ENCODE results near the gene LIN54. TPM values are rescaled to one million over a fixed set of nuclear protein-coding genes. Genes with fewer than 3 reads are reported as not detected.
"Not testable (repeated sequence)": the region's sequence is repeated elsewhere in the genome, so short reads cannot be mapped to it uniquely, and the experiment has no call there.

Gene LIN54
- total RNA-seq, 1 experiment from 2014 or later, result 16.4 TPM

GRCh38 chr4:83043801-83044407, 33.3 kb upstream of the LIN54 start:
- no peak for TF ChIP-seq CTCF (IDR thresholded peaks at IDR 0.05; ENCODE audit: unreplicated experiment)
- Mint-ChIP-seq H3K36me3 (ENCODE audit: insufficient read depth, unreplicated experiment) (peaks cover 4% of the 10 kb centered on the region), H3K4me3 (ENCODE audit: low read depth, unreplicated experiment) (no peak overlapping the region), H3K27ac (ENCODE audit: unreplicated experiment) (no peak overlapping the region), H3K9me3 (ENCODE audit: low read depth, unreplicated experiment) (no peaks in the 10 kb centered on the region), H3K4me1 (ENCODE audit: low read depth, unreplicated experiment) (no peaks in the 10 kb centered on the region), H3K27me3 (ENCODE audit: unreplicated experiment) (no peaks in the 10 kb centered on the region)
- BruUV-seq (replicated peaks), result no TSS peak
- no peak for DNase-seq
- intact Hi-C loops (cut with micrococcal nuclease; ENCODE audit: unreplicated experiment), result no loop called here
- CTCF ChIA-PET, result no interaction called here

- H3K36me3 Mint-ChIP-seq (ENCODE audit: insufficient read depth, unreplicated experiment); DNase-seq; intact Hi-C loops (cut with micrococcal nuclease; ENCODE audit: unreplicated experiment); H3K4me3 Mint-ChIP-seq (ENCODE audit: low read depth, unreplicated experiment); H3K4me1 Mint-ChIP-seq (ENCODE audit: low read depth, unreplicated experiment); BruUV-seq (replicated peaks); H3K27me3 Mint-ChIP-seq (ENCODE audit: unreplicated experiment); H3K27ac Mint-ChIP-seq (ENCODE audit: unreplicated experiment); CTCF ChIA-PET; H3K9me3 Mint-ChIP-seq (ENCODE audit: low read depth, unreplicated experiment): not testable (repeated sequence)
Measured at GRCh38 chr4:83043157-83043556, 32.5 kb upstream of the LIN54 start.

- Mint-ChIP-seq H3K27ac (ENCODE audit: unreplicated experiment) (no peak overlapping the region), H3K27me3 (ENCODE audit: unreplicated experiment) (no peaks in the 10 kb centered on the region), H3K4me1 (ENCODE audit: low read depth, unreplicated experiment) (no peaks in the 10 kb centered on the region), H3K9me3 (ENCODE audit: low read depth, unreplicated experiment) (no peaks in the 10 kb centered on the region), H3K36me3 (ENCODE audit: insufficient read depth, unreplicated experiment) (peaks cover 15% of the 10 kb centered on the region), H3K4me3 (ENCODE audit: low read depth, unreplicated experiment) (no peak overlapping the region)
- no peak for TF ChIP-seq CTCF (IDR thresholded peaks at IDR 0.05; ENCODE audit: unreplicated experiment)
- BruUV-seq (replicated peaks), result no TSS peak
- intact Hi-C loops (cut with micrococcal nuclease; ENCODE audit: unreplicated experiment), result no loop called here
- no peak for DNase-seq
- CTCF ChIA-PET, result no interaction called here
Measured at GRCh38 chr4:83040269-83040668, 29.6 kb upstream of the LIN54 start.

GRCh38 chr4:83036991-83037665, 26.5 kb upstream of the LIN54 start:
- BruUV-seq (replicated peaks), result no TSS peak
- H3K4me3 Mint-ChIP-seq (ENCODE audit: low read depth, unreplicated experiment), result no peak overlapping the region
- no peak for DNase-seq
- TF ChIP-seq CTCF (IDR thresholded peaks at IDR 0.05; ENCODE audit: unreplicated experiment), result no peak
- no peaks in the 10 kb centered on the region for H3K27me3 Mint-ChIP-seq (ENCODE audit: unreplicated experiment)
- CTCF ChIA-PET, result interaction anchor here (0.6 kb wide), 1 partner anchor 14 kb away, joined by 5 read pairs; no protein-coding TSS in a partner anchor
- no peak overlapping the region for H3K27ac Mint-ChIP-seq (ENCODE audit: unreplicated experiment)
- peaks cover 28% of the 10 kb centered on the region for H3K36me3 Mint-ChIP-seq (ENCODE audit: insufficient read depth, unreplicated experiment)
- H3K4me1 Mint-ChIP-seq (ENCODE audit: low read depth, unreplicated experiment), result no peaks in the 10 kb centered on the region
- H3K9me3 Mint-ChIP-seq (ENCODE audit: low read depth, unreplicated experiment), result no peaks in the 10 kb centered on the region
- intact Hi-C loops (cut with micrococcal nuclease; ENCODE audit: unreplicated experiment), result no loop called here
